H9 (cell line): ENCODE results near the gene TBP. TPM values are rescaled to one million over a fixed set of nuclear protein-coding genes. Genes with fewer than 3 reads are reported as not detected.

ENCODE experiments used
- DNase-seq: peaks from one replicate; pipeline ENCODE4 v3.0.0-alpha.2; 2017
- H2AFZ ChIP-seq: one replicate; pipeline ENCODE4 v1.6.1; 2013; ENCODE audit warnings: mild to moderate bottlenecking, low read length, control low read depth, moderate library complexity
- H2AK5ac ChIP-seq: 2 replicates; pipeline ENCODE4 v1.6.1; 2013; ENCODE audit warnings: low read length, control low read depth, mixed read lengths; ENCODE audit not compliant: insufficient read length
- H2BK120ac ChIP-seq: one replicate; pipeline ENCODE4 v1.6.1; 2013; ENCODE audit warnings: low read depth, mild to moderate bottlenecking, low read length, control low read depth, inconsistent platforms; ENCODE audit not compliant: poor library complexity, severe bottlenecking
- H2BK12ac ChIP-seq: 2 replicates; pipeline ENCODE4 v1.6.1; 2013; ENCODE audit warnings: low read length, control low read depth, mixed read lengths, low read depth; ENCODE audit not compliant: insufficient read length
- H2BK15ac ChIP-seq: 2 replicates; pipeline ENCODE4 v1.6.1; 2013; ENCODE audit warnings: low read depth, low read length, control low read depth
- H2BK20ac ChIP-seq: one replicate; pipeline ENCODE4 v1.6.1; 2013; ENCODE audit warnings: low read depth, mild to moderate bottlenecking, low read length, control low read depth, inconsistent platforms; ENCODE audit not compliant: poor library complexity, severe bottlenecking
- H2BK5ac ChIP-seq: 2 replicates; pipeline ENCODE4 v1.6.1; 2013; ENCODE audit warnings: low read length, control low read depth, mixed read lengths; ENCODE audit not compliant: insufficient read length
- H3K14ac ChIP-seq: 2 replicates; pipeline ENCODE4 v1.6.1; 2013; ENCODE audit warnings: low read length, control low read depth; ENCODE audit not compliant: insufficient read depth
- H3K18ac ChIP-seq: 2 replicates; pipeline ENCODE4 v1.6.1; 2013; ENCODE audit warnings: low read depth, mild to moderate bottlenecking, mixed read lengths, low read length, control low read depth; ENCODE audit not compliant: insufficient read length
- H3K23ac ChIP-seq: 2 replicates; pipeline ENCODE4 v1.6.1; 2013; ENCODE audit warnings: low read length, control low read depth, mixed read lengths, low read depth; ENCODE audit not compliant: insufficient read length
- H3K23me2 ChIP-seq: 2 replicates; pipeline ENCODE4 v1.6.1; 2013; ENCODE audit warnings: low read depth, mild to moderate bottlenecking, mixed read lengths, low read length, control low read depth; ENCODE audit not compliant: insufficient read length, poor library complexity, severe bottlenecking
- H3K27ac ChIP-seq: 2 replicates; pipeline ENCODE4 v1.5.1; 2013; ENCODE audit warnings: low read length, control low read depth, mixed read lengths, low read depth; ENCODE audit not compliant: insufficient read length
- H3K27me3 ChIP-seq: 2 replicates; pipeline ENCODE4 v1.6.1; 2013; ENCODE audit warnings: low read length, control low read depth, inconsistent platforms; ENCODE audit not compliant: insufficient read depth
- H3K4ac ChIP-seq: 2 replicates; pipeline ENCODE4 v1.6.1; 2013; ENCODE audit warnings: low read depth, mild to moderate bottlenecking, control low read depth, inconsistent platforms, low read length, moderate library complexity
- H3K4me1 ChIP-seq: 2 replicates; pipeline ENCODE4 v1.6.1; 2013; ENCODE audit warnings: low read length, control low read depth, inconsistent platforms; ENCODE audit not compliant: insufficient read depth
- H3K4me2 ChIP-seq: 2 replicates; pipeline ENCODE4 v1.6.1; 2013; ENCODE audit warnings: low read length, control low read depth, mixed read lengths; ENCODE audit not compliant: insufficient read length, insufficient read depth
- H3K56ac ChIP-seq: 2 replicates; pipeline ENCODE4 v1.6.1; 2013; ENCODE audit warnings: low read depth, mild to moderate bottlenecking, mixed read lengths, low read length, control low read depth; ENCODE audit not compliant: insufficient read length
- H3K79me1 ChIP-seq: 2 replicates; pipeline ENCODE4 v1.6.1; 2013; ENCODE audit warnings: low read depth, mild to moderate bottlenecking, moderate library complexity, low read length, control low read depth, inconsistent platforms; ENCODE audit not compliant: insufficient read depth, poor library complexity, severe bottlenecking
- H3K79me2 ChIP-seq: 2 replicates; pipeline ENCODE4 v1.6.1; 2013; ENCODE audit warnings: low read length, control low read depth, inconsistent platforms; ENCODE audit not compliant: insufficient read depth
- H3K9ac ChIP-seq: 2 replicates; pipeline ENCODE4 v1.6.1; 2013; ENCODE audit warnings: low read length, control low read depth, mixed read lengths; ENCODE audit not compliant: insufficient read length; ENCODE audit errors: extremely low read depth
- H3K9me3 ChIP-seq: one replicate; pipeline ENCODE4 v1.6.1; 2013; ENCODE audit warnings: low read depth, low read length, inconsistent platforms; ENCODE audit not compliant: control insufficient read depth
- H3T11ph ChIP-seq: one replicate; pipeline ENCODE4 v1.6.1; 2013; ENCODE audit warnings: mild to moderate bottlenecking, low read length, control low read depth, inconsistent platforms
- H4K20me1 ChIP-seq: one replicate; pipeline ENCODE4 v1.6.1; 2013; ENCODE audit not compliant: control insufficient read depth, insufficient read length, insufficient read depth
- H4K5ac ChIP-seq: 2 replicates; pipeline ENCODE4 v1.6.1; 2013; ENCODE audit warnings: low read depth, mild to moderate bottlenecking, mixed read lengths, low read length, control low read depth; ENCODE audit not compliant: insufficient read length
- H4K8ac ChIP-seq: replicated peaks from 2 replicates; pipeline ENCODE4 v1.6.1; 2013; ENCODE audit warnings: low read length, control low read depth, mixed read lengths, low read depth; ENCODE audit not compliant: insufficient read length
- H4K91ac ChIP-seq: 2 replicates; pipeline ENCODE4 v1.6.1; 2013; ENCODE audit warnings: low read depth, mild to moderate bottlenecking, moderate library complexity, mixed read lengths, low read length, control low read depth; ENCODE audit not compliant: insufficient read length
- H3K27ac Mint-ChIP-seq, 3 experiments: 2 replicates in 2 of 3; 3 replicates in 1 of 3; pipeline ENCODE4 v1.8.0; 2020 to 2021; ENCODE audit warnings: mixed read lengths in 3 of 3, mild to moderate bottlenecking in 1 of 3, moderate library complexity in 1 of 3
- H3K27me3 Mint-ChIP-seq: 2 replicates; pipeline ENCODE4 v1.8.0; 2021; ENCODE audit warnings: low read depth, mild to moderate bottlenecking, moderate library complexity, mixed read lengths
- H3K36me3 Mint-ChIP-seq, 3 experiments: 2 replicates in 2 of 3; 3 replicates in 1 of 3; pipeline ENCODE4 v1.8.0; 2020 to 2021; ENCODE audit warnings: low read depth in 3 of 3, mixed read lengths in 3 of 3; ENCODE audit not compliant: insufficient read depth in 1 of 3
- H3K4me1 Mint-ChIP-seq, 2 experiments: 2 replicates each; pipeline ENCODE4 v1.8.0; 2020; ENCODE audit warnings: mixed read lengths in 2 of 2
- H3K4me3 Mint-ChIP-seq, 2 experiments: 2 replicates in 1 of 2; 3 replicates in 1 of 2; pipeline ENCODE4 v1.8.0; 2020 to 2021; ENCODE audit warnings: mild to moderate bottlenecking in 2 of 2, mixed read lengths in 2 of 2, moderate library complexity in 1 of 2
- H3K9me3 Mint-ChIP-seq, 2 experiments: 2 replicates in 1 of 2; 3 replicates in 1 of 2; pipeline ENCODE4 v1.8.0; 2020; ENCODE audit warnings: mild to moderate bottlenecking in 2 of 2, mixed read lengths in 2 of 2, moderate library complexity in 1 of 2
- WGBS: extraction: QIAGEN DNeasy Blood & Tissue Kit; methylation state at CpG from one replicate; pipeline ENCODE4 v1.1.7; 2013; ENCODE audit warnings: missing lambda C conversion rate, low lambda C conversion rate, mixed read lengths; ENCODE audit not compliant: insufficient read length; ENCODE audit errors: extremely low coverage; 5-methylcytosine and 5-hydroxymethylcytosine counted together
- total RNA-seq: library from RNA; stranded (reverse); gene quantifications from 2 replicates; pipeline ENCODE4 v1.2.1, GENCODE V29; 2021
- TF ChIP-seq, protein P1 (sequence below): fragments of 200-600 bp; sonication (generic); conservative IDR thresholded peaks from 3 replicates; pipeline ENCODE4 v1.8.0; 2021; ENCODE audit warnings: antibody characterized with exemption, mild to moderate bottlenecking

TBP gene
- total RNA-seq, 1 experiment from 2014 or later = 22.6 TPM

DNA sequence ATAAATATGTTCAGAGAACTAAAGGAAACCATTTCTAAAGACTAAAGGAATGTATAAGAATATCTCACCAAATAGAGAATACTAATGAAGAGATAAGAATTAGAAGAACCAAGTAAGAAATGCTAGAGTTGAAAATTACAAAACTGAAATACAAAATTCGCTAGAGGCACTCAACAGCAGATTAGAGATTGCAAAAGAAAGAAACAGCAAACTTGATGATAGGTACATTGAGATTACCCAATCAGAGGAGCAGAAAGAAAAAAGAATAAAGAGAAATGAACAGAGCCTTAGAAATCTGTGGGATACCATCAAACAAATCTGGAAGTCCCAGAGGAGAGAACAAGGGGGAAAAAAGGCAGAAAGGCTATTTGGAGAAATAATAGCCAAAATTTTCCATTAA, 36.6 kb downstream of the TBP start:
- no peak overlapping the region for H4K8ac ChIP-seq
- Mint-ChIP-seq H3K9me3 (peaks cover 45 to 52% of the 10 kb centered on the region in 2 experiments), H3K27me3 (0 out of 2 replicates have a peak, but pooled peaks cover 3% of the 10 kb centered on the region), H3K4me1 (peaks cover 11 to 16% of the 10 kb centered on the region in 2 experiments), H3K36me3 (peaks cover 4 to 41% (median 26%) of the 10 kb centered on the region in 3 experiments), H3K27ac (no peak overlapping the region), H3K4me3 (no peak overlapping the region)
- H3K23ac ChIP-seq = no peak overlapping the region
- no peak overlapping the region for H3K4me2 ChIP-seq
- no peak overlapping the region for H3T11ph ChIP-seq
- no peak overlapping the region for H2BK15ac ChIP-seq
- H3K56ac ChIP-seq = no peak overlapping the region
- H3K4me1 ChIP-seq = peaks cover 5% of the 10 kb centered on the region; the same call in 1 of the 2 replicates
- no peak overlapping the region for H3K27ac ChIP-seq
- no CpG with 5 or more reads among the region's 1 CpG for WGBS
- no peaks in the 10 kb centered on the region for H3K9me3 ChIP-seq
- no peak overlapping the region for H2BK5ac ChIP-seq
- TF ChIP-seq, protein P1, sequence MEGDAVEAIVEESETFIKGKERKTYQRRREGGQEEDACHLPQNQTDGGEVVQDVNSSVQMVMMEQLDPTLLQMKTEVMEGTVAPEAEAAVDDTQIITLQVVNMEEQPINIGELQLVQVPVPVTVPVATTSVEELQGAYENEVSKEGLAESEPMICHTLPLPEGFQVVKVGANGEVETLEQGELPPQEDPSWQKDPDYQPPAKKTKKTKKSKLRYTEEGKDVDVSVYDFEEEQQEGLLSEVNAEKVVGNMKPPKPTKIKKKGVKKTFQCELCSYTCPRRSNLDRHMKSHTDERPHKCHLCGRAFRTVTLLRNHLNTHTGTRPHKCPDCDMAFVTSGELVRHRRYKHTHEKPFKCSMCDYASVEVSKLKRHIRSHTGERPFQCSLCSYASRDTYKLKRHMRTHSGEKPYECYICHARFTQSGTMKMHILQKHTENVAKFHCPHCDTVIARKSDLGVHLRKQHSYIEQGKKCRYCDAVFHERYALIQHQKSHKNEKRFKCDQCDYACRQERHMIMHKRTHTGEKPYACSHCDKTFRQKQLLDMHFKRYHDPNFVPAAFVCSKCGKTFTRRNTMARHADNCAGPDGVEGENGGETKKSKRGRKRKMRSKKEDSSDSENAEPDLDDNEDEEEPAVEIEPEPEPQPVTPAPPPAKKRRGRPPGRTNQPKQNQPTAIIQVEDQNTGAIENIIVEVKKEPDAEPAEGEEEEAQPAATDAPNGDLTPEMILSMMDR = no peak
- H3K4ac ChIP-seq = no peak overlapping the region
- H3K23me2 ChIP-seq = no peaks in the 10 kb centered on the region
- H3K79me1 ChIP-seq = no peaks in the 10 kb centered on the region
- no peak for DNase-seq
- no peak overlapping the region for H3K9ac ChIP-seq
- H3K27me3 ChIP-seq = no peaks in the 10 kb centered on the region
- no peak overlapping the region for H3K14ac ChIP-seq
- no peak overlapping the region for H2AK5ac ChIP-seq
- H4K20me1 ChIP-seq = no peaks in the 10 kb centered on the region
- no peak overlapping the region for H2BK120ac ChIP-seq
- no peak overlapping the region for H3K18ac ChIP-seq
- H2AFZ ChIP-seq = no peak overlapping the region
- no peak overlapping the region for H2BK12ac ChIP-seq
- no peak overlapping the region for H2BK20ac ChIP-seq
- no peak overlapping the region for H4K5ac ChIP-seq
- H4K91ac ChIP-seq = no peak overlapping the region
- no peaks in the 10 kb centered on the region for H3K79me2 ChIP-seq
